ENCODE results near the gene PKP2. TPM values are rescaled to one million over a fixed set of nuclear protein-coding genes. Genes with fewer than 3 reads are reported as not detected.

Gene PKP2
- total and polyA plus RNA-seq, 2 of the 13 experiments (the other 11 are each of a cell fraction or from before 2014, with no cell fraction given): 15.1 to 25.3 TPM

DNA sequence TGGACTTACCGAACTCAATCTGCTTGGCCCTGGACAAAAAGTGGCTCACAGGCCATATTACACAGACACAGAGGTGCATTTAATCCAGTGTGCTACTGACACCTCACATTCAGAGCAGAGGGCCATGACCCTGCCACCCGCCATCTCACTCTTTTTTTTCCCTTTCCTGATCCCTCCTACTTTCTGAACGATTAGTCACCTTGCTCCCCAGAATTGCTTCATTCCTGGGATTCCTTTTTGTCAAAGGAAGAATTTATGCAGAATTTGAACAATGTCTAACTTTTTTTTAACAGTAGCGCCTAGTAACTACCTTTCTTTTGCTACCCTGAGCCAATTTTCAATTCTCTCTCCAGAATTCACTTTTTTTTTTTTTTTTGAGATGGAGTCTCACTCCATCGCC, 4.6 kb downstream of the PKP2 start (continued):
- no peak for TF ChIP-seq KDM1A (CRISPR knock-in tag; IDR thresholded peaks at IDR 0.05)
- TF ChIP-seq CEBPG (CRISPR knock-in tag; IDR thresholded peaks at IDR 0.05): peak; percentile 72
- no peak for TF ChIP-seq ZBTB7B (CRISPR knock-in tag; IDR thresholded peaks at IDR 0.05)
- TF ChIP-seq NR2F6 (IDR thresholded peaks at IDR 0.05): peak; percentile 69
- peak; percentile 83 for TF ChIP-seq NR2F6 (CRISPR knock-in tag; IDR thresholded peaks at IDR 0.05)
- TF ChIP-seq TRIM24 (CRISPR knock-in tag; IDR thresholded peaks at IDR 0.05): no peak
- TF ChIP-seq PTBP1 (IDR thresholded peaks at IDR 0.05; ENCODE audit: low read depth, low read length, poor library complexity, severe bottlenecking): no peak
- TF ChIP-seq, protein P1, sequence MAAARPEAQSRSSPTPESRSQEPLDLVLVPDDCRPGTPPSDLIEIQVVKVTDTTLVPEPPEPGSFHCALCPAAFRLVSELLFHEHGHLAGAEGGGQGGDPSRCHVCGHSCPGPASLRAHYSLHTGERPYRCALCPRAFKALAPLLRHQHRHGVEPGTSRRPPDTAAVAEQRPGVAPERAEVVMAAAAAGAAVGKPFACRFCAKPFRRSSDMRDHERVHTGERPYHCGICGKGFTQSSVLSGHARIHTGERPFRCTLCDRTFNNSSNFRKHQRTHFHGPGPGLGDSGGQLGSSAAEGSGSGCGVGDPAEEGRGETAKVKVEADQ (CRISPR knock-in tag; IDR thresholded peaks at IDR 0.05; ENCODE audit: borderline replicate concordance): no peak
- TF ChIP-seq, protein P2, sequence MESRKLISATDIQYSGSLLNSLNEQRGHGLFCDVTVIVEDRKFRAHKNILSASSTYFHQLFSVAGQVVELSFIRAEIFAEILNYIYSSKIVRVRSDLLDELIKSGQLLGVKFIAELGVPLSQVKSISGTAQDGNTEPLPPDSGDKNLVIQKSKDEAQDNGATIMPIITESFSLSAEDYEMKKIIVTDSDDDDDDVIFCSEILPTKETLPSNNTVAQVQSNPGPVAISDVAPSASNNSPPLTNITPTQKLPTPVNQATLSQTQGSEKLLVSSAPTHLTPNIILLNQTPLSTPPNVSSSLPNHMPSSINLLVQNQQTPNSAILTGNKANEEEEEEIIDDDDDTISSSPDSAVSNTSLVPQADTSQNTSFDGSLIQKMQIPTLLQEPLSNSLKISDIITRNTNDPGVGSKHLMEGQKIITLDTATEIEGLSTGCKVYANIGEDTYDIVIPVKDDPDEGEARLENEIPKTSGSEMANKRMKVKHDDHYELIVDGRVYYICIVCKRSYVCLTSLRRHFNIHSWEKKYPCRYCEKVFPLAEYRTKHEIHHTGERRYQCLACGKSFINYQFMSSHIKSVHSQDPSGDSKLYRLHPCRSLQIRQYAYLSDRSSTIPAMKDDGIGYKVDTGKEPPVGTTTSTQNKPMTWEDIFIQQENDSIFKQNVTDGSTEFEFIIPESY (CRISPR knock-in tag; IDR thresholded peaks at IDR 0.05): peak; percentile 95
- TF ChIP-seq SPEN (CRISPR knock-in tag; IDR thresholded peaks at IDR 0.05; ENCODE audit: low read depth): no peak
- no peak for TF ChIP-seq MAZ (IDR thresholded peaks at IDR 0.05; ENCODE audit: borderline replicate concordance, low read depth, low read length)
- TF ChIP-seq MAZ (CRISPR knock-in tag; IDR thresholded peaks at IDR 0.05; ENCODE audit: low read depth): no peak
- TF ChIP-seq THAP8 (CRISPR knock-in tag; IDR thresholded peaks at IDR 0.05; ENCODE audit: borderline replicate concordance): no peak
- no peak for TF ChIP-seq REL (CRISPR knock-in tag; conservative IDR thresholded peaks at IDR 0.05)
- no peak for TF ChIP-seq IKZF4 (CRISPR knock-in tag; IDR thresholded peaks at IDR 0.05; ENCODE audit: borderline replicate concordance, low read depth, not compliant biosample characterization)
- no peak for TF ChIP-seq ZNF33A (CRISPR knock-in tag; IDR thresholded peaks at IDR 0.05; ENCODE audit: borderline replicate concordance)
- no peak for TF ChIP-seq KLF15 (CRISPR knock-in tag; IDR thresholded peaks at IDR 0.05; ENCODE audit: borderline replicate concordance)
- no peak for TF ChIP-seq RFX5 (IDR thresholded peaks at IDR 0.05; ENCODE audit: low read depth, low read length)
- no peak for TF ChIP-seq NAIF1 (CRISPR knock-in tag; IDR thresholded peaks at IDR 0.05; ENCODE audit: borderline replicate concordance)
- TF ChIP-seq CTCF (CRISPR knock-in tag; IDR thresholded peaks at IDR 0.05): no peak
- TF ChIP-seq ELF1 (CRISPR knock-in tag; IDR thresholded peaks at IDR 0.05): no peak
- TF ChIP-seq RXRB (CRISPR knock-in tag; IDR thresholded peaks at IDR 0.05; ENCODE audit: borderline replicate concordance): peak; percentile 73; the same call in 1 of the 2 replicates
